Effector memory CD4-positive, alpha-beta T cell (primary cell): ENCODE results near the gene TMEM200C.

Experiments
- DNase-seq, 3 donors: peaks; one replicate each; pipeline ENCODE4 v3.0.0-alpha.2; 2020
- H3K27ac ChIP-seq: 2 replicates; pipeline ENCODE4 v1.7.0; 2013; ENCODE audit warnings: mild to moderate bottlenecking, low read length, moderate library complexity; ENCODE audit not compliant: insufficient read depth, poor library complexity, severe bottlenecking
- H3K27me3 ChIP-seq: replicated peaks from 2 replicates; pipeline ENCODE4 v1.7.0; 2013; ENCODE audit warnings: mild to moderate bottlenecking, low read length; ENCODE audit not compliant: insufficient read depth, control insufficient read depth, poor library complexity, severe bottlenecking
- H3K36me3 ChIP-seq: 2 replicates; pipeline ENCODE4 v1.7.0; 2013; ENCODE audit warnings: mild to moderate bottlenecking, low read length, moderate library complexity; ENCODE audit not compliant: control insufficient read depth, insufficient read depth
- H3K4me1 ChIP-seq: 2 replicates; pipeline ENCODE4 v1.7.0; 2013; ENCODE audit warnings: low read length, mild to moderate bottlenecking; ENCODE audit not compliant: control insufficient read depth, insufficient read depth, poor library complexity, severe bottlenecking
- H3K4me3 ChIP-seq: 2 replicates; pipeline ENCODE4 v1.7.0; 2013; ENCODE audit warnings: low read length, low read depth, mild to moderate bottlenecking; ENCODE audit not compliant: insufficient read depth, poor library complexity, severe bottlenecking
- H3K9me3 ChIP-seq: 2 replicates; pipeline ENCODE4 v1.7.0; 2013; ENCODE audit warnings: mild to moderate bottlenecking, low read length, moderate library complexity; ENCODE audit not compliant: control insufficient read depth

The TMEM200C gene

DNA sequence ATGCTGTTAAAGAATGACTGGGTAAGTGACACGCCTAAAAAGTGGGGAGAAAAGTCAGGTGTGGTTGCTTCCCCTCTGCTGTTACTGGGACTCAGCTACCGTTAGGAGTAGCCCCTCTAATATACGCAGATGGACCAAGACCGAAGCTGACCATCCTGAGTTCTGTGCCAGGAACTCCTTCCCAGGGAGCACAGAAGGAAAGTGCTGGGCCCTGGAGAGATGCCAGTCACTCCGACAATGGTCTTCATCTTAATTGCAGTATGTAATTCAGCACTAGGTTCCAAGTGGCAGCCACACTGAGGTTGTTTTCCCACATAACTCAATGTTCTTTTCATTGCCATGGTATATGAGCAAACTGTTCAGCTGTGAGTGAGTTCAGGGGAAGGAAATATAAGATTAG lies 19.6 kb upstream of the TMEM200C start:
- no peak overlapping the region for H3K4me3 ChIP-seq
- no peaks in the 10 kb centered on the region for H3K9me3 ChIP-seq
- no peaks in the 10 kb centered on the region for H3K4me1 ChIP-seq
- no peak overlapping the region for H3K27ac ChIP-seq
- H3K27me3 ChIP-seq = no peaks in the 10 kb centered on the region
- no peak for DNase-seq
- H3K36me3 ChIP-seq = no peaks in the 10 kb centered on the region

GRCh38 chr18:5914016-5914415 lies 18.7 kb upstream of the TMEM200C start:
- no peak for DNase-seq
- Histone ChIP-seq H3K9me3 (no peaks in the 10 kb centered on the region), H3K36me3 (no peaks in the 10 kb centered on the region), H3K27ac (no peak overlapping the region), H3K4me1 (no peaks in the 10 kb centered on the region), H3K27me3 (no peaks in the 10 kb centered on the region), H3K4me3 (no peak overlapping the region)

- Histone ChIP-seq H3K27ac (no peak overlapping the region), H3K36me3 (no peaks in the 10 kb centered on the region)
Observed at GRCh38 chr18:5912566-5912965, 17.2 kb upstream of the TMEM200C start.

DNA sequence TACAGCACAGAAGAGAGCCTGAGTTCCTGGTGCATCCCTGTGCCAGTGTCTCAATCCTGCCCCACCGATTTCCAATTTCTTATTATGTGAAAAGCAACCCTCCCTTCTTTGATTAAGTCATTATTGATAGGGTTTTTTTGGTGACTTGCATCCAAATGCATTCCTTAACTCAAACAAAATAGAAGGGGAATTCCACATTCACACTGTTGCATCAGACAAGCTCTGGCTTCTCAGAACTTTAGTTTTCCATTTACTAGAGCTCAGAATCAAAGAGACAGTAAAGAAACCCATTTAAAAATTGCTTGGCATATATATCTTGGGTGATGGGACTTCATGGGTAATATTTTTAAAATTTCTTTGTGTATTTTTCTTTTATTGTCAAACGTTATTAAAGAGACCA lies 13.8 kb upstream of the TMEM200C start:
- Histone ChIP-seq H3K27me3 (no peaks in the 10 kb centered on the region), H3K27ac (no peak overlapping the region), H3K9me3 (no peaks in the 10 kb centered on the region), H3K4me3 (no peak overlapping the region), H3K36me3 (no peaks in the 10 kb centered on the region), H3K4me1 (no peaks in the 10 kb centered on the region)
- no peak for DNase-seq

More at GRCh38 chr18:5912566-5912965, 17.2 kb upstream of the TMEM200C start:
- Histone ChIP-seq H3K9me3 (no peaks in the 10 kb centered on the region), H3K4me1 (no peaks in the 10 kb centered on the region), H3K4me3 (no peak overlapping the region), H3K27me3 (no peaks in the 10 kb centered on the region)
- no peak for DNase-seq

DNA sequence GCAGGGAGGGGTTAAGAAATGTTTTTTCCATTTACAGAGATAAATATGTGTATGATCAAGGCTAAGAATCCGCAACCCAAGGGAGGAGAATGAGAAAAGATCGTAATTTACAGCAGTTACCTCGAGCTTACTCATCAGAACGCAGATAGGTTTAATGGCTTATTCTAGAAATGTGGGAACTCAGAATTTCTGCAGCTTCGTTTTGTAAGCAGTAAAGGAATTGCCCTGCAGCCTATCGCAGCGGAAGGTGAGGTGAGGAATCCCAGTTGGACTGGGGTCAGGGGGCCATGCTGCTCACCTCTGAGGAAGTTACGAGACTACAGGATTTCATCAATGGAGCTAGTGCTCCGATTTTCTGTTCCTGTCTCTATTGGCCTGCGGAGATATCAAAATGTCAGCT lies 8.1 kb upstream of the TMEM200C start:
- H3K9me3 ChIP-seq = no peaks in the 10 kb centered on the region
- no peak overlapping the region for H3K4me3 ChIP-seq
- no peaks in the 10 kb centered on the region for H3K36me3 ChIP-seq
- no peak for DNase-seq
- no peaks in the 10 kb centered on the region for H3K4me1 ChIP-seq
- no peak overlapping the region for H3K27ac ChIP-seq
- H3K27me3 ChIP-seq = no peaks in the 10 kb centered on the region

DNA sequence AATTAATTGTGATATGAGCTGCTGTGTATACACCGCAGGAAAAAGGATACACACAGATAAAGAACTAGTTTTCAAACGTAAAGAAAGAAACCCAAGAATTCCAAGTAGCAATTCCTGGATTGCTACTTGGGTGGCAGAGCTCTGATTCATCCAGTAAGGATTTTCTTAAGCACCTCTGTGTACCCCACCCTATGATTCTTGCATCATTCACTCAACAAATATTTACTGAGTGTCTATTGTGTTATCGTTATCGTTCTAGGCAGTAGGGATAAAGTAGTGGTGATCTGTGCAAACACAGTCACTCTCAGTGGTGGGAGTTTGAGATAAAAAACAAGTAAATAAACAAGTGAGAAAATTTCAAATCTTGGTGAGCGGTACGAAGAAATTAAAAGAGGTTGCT lies 4.9 kb upstream of the TMEM200C start:
- no peaks in the 10 kb centered on the region for H3K9me3 ChIP-seq
- H3K4me1 ChIP-seq = no peaks in the 10 kb centered on the region
- H3K27me3 ChIP-seq = peaks cover 8% of the 10 kb centered on the region
- H3K4me3 ChIP-seq = no peak overlapping the region
- H3K36me3 ChIP-seq = no peaks in the 10 kb centered on the region
- no peak for DNase-seq
- H3K27ac ChIP-seq = no peak overlapping the region

DNA sequence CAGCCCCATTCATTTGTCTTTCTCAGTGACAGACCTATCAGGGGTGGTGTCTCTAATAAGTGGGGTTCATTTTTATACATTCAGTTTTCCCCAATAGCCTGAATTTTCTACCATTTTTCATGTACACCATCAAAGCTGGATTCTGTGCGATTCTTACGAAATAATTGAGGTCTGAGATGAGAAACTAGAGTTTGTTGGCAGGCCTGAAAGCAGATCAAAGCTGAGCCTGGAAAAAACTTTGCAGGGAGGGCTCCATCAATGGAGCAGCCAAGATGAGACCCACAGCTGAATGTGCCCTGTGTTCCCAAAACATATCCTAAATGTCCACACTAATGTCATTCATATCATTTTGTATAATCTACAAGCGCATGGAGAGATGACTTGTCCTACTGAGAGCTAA lies 4.5 kb upstream of the TMEM200C start:
- Histone ChIP-seq H3K27me3 (peaks cover 11% of the 10 kb centered on the region), H3K4me3 (no peak overlapping the region), H3K9me3 (no peaks in the 10 kb centered on the region), H3K4me1 (no peaks in the 10 kb centered on the region), H3K27ac (no peak overlapping the region), H3K36me3 (no peaks in the 10 kb centered on the region)
- DNase-seq = no peak

- peaks cover 3% of the 10 kb centered on the region for H3K4me1 ChIP-seq
- DNase-seq = no peak
- no peak overlapping the region for H3K27ac ChIP-seq
- peaks cover 26% of the 10 kb centered on the region for H3K27me3 ChIP-seq
- H3K4me3 ChIP-seq = no peak overlapping the region
- no peaks in the 10 kb centered on the region for H3K9me3 ChIP-seq
- H3K36me3 ChIP-seq = no peaks in the 10 kb centered on the region
Observed at GRCh38 chr18:5895876-5896740, 786 bp upstream of the TMEM200C start.

DNA sequence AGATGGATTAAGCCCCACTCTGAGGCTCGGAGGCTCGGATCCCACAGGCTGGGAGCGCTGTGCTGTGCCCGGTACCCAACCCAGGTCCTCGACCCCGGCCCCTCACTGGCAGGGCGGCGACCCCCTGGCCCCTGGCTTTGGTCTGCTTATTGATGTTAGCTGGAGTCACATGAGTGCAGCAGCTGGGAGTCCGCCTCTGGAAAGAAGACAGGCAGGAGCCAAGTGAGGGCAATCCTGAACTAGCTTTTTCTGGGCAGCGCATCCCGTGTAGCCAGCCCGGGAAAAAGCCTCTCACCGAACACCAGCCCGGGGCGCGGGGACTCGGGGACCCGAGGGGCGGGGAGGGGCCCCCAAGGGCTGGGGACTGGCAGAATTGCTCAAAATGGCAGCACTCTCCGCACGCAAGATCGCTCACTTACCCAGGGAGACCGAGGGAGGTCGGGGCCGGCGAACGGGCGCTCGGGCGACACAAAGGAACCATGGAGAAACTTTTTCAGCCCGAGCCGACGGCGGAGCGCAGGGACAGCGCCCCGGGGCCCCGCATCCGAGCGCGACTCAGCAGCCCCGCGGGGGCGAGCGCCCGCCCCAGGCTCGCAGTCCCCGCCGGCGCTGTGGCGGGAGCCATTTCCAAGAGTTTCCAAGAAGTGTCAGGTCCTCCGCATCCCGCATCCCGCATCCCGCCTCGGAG lies 567 bp downstream of the TMEM200C start:
- peaks cover 26% of the 10 kb centered on the region for H3K27me3 ChIP-seq
- H3K4me3 ChIP-seq = no peak overlapping the region
- no peaks in the 10 kb centered on the region for H3K36me3 ChIP-seq
- no peaks in the 10 kb centered on the region for H3K9me3 ChIP-seq
- DNase-seq = no peak
- H3K4me1 ChIP-seq = peaks cover 3% of the 10 kb centered on the region
- no peak overlapping the region for H3K27ac ChIP-seq

- Histone ChIP-seq H3K9me3 (no peaks in the 10 kb centered on the region), H3K27me3 (peaks cover 29% of the 10 kb centered on the region), H3K36me3 (no peaks in the 10 kb centered on the region), H3K4me1 (peaks cover 3% of the 10 kb centered on the region), H3K4me3 (no peak overlapping the region), H3K27ac (no peak overlapping the region)
- no peak for DNase-seq
Observed at GRCh38 chr18:5893956-5894610, 1.2 kb downstream of the TMEM200C start.
